Measurements from ENCODE around the gene EPN2. TPM values are rescaled to one million over a fixed set of nuclear protein-coding genes. Genes with fewer than 3 reads are reported as not detected.

Gene EPN2
- total and polyA plus RNA-seq, 10 of the 15 experiments (the other 5 are each of a cell fraction or from before 2014, with no cell fraction given), result 0.26 to 8.4 (median 4.7) TPM

DNA sequence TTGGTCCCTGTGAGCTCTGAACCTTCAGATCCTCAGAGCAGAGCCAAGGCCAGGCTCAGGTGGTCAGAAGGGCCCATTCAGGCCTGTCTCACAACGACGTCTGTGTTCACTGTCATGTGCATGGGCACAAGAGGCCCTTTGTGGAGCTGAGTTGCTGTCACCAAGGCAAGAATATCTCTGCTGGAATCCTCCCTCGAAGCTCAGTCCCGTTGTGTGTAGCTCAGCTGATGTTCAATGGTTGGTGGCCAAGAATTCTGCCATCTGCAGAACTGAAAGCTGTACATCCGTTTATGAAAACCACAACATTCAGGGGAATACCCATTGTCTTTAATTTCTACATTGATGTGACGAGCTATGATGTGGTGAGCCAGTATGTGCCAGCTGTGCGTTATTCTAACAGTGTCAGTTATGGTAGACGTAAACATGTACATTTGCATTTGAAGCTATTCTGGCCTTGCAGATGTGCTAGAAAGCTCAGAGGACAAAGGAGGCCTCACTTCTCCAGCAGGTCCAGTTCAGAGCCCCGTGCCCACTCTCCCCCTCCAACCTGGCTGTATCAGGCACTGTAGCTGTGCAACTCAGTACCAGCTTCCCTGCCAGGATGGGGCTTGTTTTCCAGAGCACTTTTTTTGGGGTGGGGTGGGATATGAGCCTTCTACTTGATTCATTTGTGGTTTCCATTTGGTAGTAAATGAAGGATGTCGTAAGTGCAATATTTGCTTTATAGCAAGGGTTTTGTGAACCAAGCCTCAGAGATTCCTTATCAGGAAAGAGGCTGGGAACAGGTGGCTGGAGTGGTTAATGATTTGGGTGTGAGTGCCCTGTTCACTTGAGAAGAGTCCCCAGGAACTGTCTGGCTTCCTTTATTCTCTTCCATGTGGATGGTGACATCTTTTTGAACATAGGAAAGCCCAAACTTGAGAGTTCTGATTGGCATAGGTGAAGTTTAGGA, 69.3 kb downstream of the EPN2 start (continued):
- TF ChIP-seq EZH2 (IDR thresholded peaks at IDR 0.05; ENCODE audit: borderline replicate concordance, control insufficient read depth, low read depth, low read length) (no peak), SUZ12 (IDR thresholded peaks at IDR 0.05; ENCODE audit: unreplicated experiment) (no peak), MLLT1 (IDR thresholded peaks at IDR 0.05) (no peak; the same call in 1 of the 2 replicates)
- TF ChIP-seq, protein P1, sequence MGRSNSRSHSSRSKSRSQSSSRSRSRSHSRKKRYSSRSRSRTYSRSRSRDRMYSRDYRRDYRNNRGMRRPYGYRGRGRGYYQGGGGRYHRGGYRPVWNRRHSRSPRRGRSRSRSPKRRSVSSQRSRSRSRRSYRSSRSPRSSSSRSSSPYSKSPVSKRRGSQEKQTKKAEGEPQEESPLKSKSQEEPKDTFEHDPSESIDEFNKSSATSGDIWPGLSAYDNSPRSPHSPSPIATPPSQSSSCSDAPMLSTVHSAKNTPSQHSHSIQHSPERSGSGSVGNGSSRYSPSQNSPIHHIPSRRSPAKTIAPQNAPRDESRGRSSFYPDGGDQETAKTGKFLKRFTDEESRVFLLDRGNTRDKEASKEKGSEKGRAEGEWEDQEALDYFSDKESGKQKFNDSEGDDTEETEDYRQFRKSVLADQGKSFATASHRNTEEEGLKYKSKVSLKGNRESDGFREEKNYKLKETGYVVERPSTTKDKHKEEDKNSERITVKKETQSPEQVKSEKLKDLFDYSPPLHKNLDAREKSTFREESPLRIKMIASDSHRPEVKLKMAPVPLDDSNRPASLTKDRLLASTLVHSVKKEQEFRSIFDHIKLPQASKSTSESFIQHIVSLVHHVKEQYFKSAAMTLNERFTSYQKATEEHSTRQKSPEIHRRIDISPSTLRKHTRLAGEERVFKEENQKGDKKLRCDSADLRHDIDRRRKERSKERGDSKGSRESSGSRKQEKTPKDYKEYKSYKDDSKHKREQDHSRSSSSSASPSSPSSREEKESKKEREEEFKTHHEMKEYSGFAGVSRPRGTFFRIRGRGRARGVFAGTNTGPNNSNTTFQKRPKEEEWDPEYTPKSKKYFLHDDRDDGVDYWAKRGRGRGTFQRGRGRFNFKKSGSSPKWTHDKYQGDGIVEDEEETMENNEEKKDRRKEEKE (IDR thresholded peaks at IDR 0.05), result no peak

GRCh38 chr17:19307521-19307920, 70.4 kb downstream of the EPN2 start:
- intact Hi-C loops (cut with micrococcal nuclease; ENCODE audit: unreplicated experiment), result no loop called here
- Histone ChIP-seq H3K36me3 (ENCODE audit: control insufficient read depth in 2 of 2, insufficient read depth in 2 of 2, low read length in 1 of 2) (no peaks in the 10 kb centered on the region; a peak in 1 of 4 replicates), H3K79me2 (ENCODE audit: control insufficient read depth, insufficient read depth, low read length) (no peaks in the 10 kb centered on the region), H3K27me3 (replicated peaks in 1 of 2; ENCODE audit: control insufficient read depth in 2 of 2, insufficient read depth in 2 of 2, low read length in 1 of 2) (no peaks in the 10 kb centered on the region; a peak in 1 of 4 replicates), H3K4me2 (ENCODE audit: control insufficient read depth, insufficient read depth) (no peak overlapping the region), H2AFZ (ENCODE audit: control insufficient read depth, low read depth, low read length) (no peak overlapping the region), H3K9me3 (replicated peaks; ENCODE audit: control insufficient read depth, insufficient read depth, low read length) (no peaks in the 10 kb centered on the region), H3K4me1 (ENCODE audit: control insufficient read depth, insufficient read depth, low read length) (peaks cover 46% of the 10 kb centered on the region), H3K27ac (ENCODE audit: control insufficient read depth, insufficient read depth) (no peak overlapping the region), H4K20me1 (ENCODE audit: control insufficient read depth, insufficient read depth) (peaks cover 3% of the 10 kb centered on the region; the same call in 1 of the 2 replicates), H3K4me3 (no peak overlapping the region), H3K9ac (ENCODE audit: control insufficient read depth, insufficient read depth, low read length) (no peak overlapping the region)
- no peak for DNase-seq (ENCODE audit: low read depth, low spot score)
- no peak for FAIRE-seq
- no TSS peak for BruUV-seq (replicated peaks)
- WGBS (ENCODE audit: insufficient coverage, insufficient replicate concordance, low lambda C conversion rate, missing lambda C conversion rate), result 93% methylated on average over 10 of the region's 10 CpGs
- no peak for ATAC-seq
- ChIA-PET POLR2A (interaction anchor here (0.7 to 1.7 kb wide), 2 partner anchors 16 to 55 kb away, joined by 3 to 6 read pairs; partner anchors contain the start of gene B9D1), SMC1A (ENCODE audit: uncharacterized antibody, unreplicated experiment) (interaction anchor here (1.0 to 2.1 kb wide), 3 partner anchors 9 to 30 kb away, joined by 3 to 8 read pairs (median 4); no protein-coding TSS in a partner anchor), RAD21 (ENCODE audit: unreplicated experiment) (no interaction called here), CTCF (interaction anchor here (1.4 to 2.1 kb wide), 5 partner anchors 9 to 47 kb away, joined by 4 to 9 read pairs (median 4); no protein-coding TSS in a partner anchor)
- in situ Hi-C loops (cut with MboI), result no loop called here
- TF ChIP-seq ZNF24 (IDR thresholded peaks at IDR 0.05), result no peak
- no peak for TF ChIP-seq CTCF (IDR thresholded peaks at IDR 0.05 in 2 of 3, conservative IDR thresholded peaks at IDR 0.05 in 1 of 3; ENCODE audit: control insufficient read depth in 2 of 3, extremely low read depth in 1 of 3, insufficient read depth in 1 of 3, low read depth in 3 of 3, low read length in 3 of 3)
- TF ChIP-seq RELB (IDR thresholded peaks at IDR 0.05; ENCODE audit: low read depth), result no peak
- TF ChIP-seq NKRF (conservative IDR thresholded peaks at IDR 0.05), result no peak

Data from GM12878 (cell line).